ENCODE measurements around the gene APOE. TPM values are rescaled to one million over a fixed set of nuclear protein-coding genes. Genes with fewer than 3 reads are reported as not detected.

The APOE gene
- total RNA-seq, 1 experiment from 2014 or later, result 3.3 TPM

- ChIA-PET POLR2A (no interaction called here), CTCF (interaction anchor here (0.6 to 1.3 kb wide), 3 partner anchors 20 to 559 kb away, joined by 3 read pairs; no protein-coding TSS in a partner anchor)
- H3K27me3 Mint-ChIP-seq (ENCODE audit: insufficient read depth, unreplicated experiment), result peaks cover 15% of the 10 kb centered on the region
- no peak for TF ChIP-seq CTCF (IDR thresholded peaks at IDR 0.05; ENCODE audit: unreplicated experiment)
- H3K4me3 Mint-ChIP-seq (ENCODE audit: unreplicated experiment), result no peak overlapping the region
- no peaks in the 10 kb centered on the region for H3K4me1 Mint-ChIP-seq (ENCODE audit: insufficient read depth, unreplicated experiment)
- H3K36me3 Mint-ChIP-seq (ENCODE audit: insufficient read depth, unreplicated experiment), result peaks cover 5% of the 10 kb centered on the region
- BruUV-seq (replicated peaks), result no TSS peak
- no peak for DNase-seq (ENCODE audit: unreplicated experiment)
- intact Hi-C loops (cut with micrococcal nuclease), result no loop called here
- H3K9me3 Mint-ChIP-seq (ENCODE audit: unreplicated experiment), result no peaks in the 10 kb centered on the region
- H3K27ac Mint-ChIP-seq (ENCODE audit: low read depth, unreplicated experiment), result no peak overlapping the region
These were observed 25.9 kb downstream of the APOE start for GRCh38 chr19:44931541-44931940.

GRCh38 chr19:44939668-44940067 lies 34.1 kb downstream of the APOE start:
- CTCF ChIA-PET, result interaction anchor here (0.6 to 1.5 kb wide), 3 partner anchors 12 to 100 kb away, joined by 3 to 5 read pairs (median 3); no protein-coding TSS in a partner anchor
- no peak overlapping the region for H3K4me3 Mint-ChIP-seq (ENCODE audit: unreplicated experiment)
- no peaks in the 10 kb centered on the region for H3K36me3 Mint-ChIP-seq (ENCODE audit: insufficient read depth, unreplicated experiment)
- no peaks in the 10 kb centered on the region for H3K27me3 Mint-ChIP-seq (ENCODE audit: insufficient read depth, unreplicated experiment)
- DNase-seq (ENCODE audit: unreplicated experiment), result peak; percentile 76
- H3K4me1 Mint-ChIP-seq (ENCODE audit: insufficient read depth, unreplicated experiment), result peaks cover 11% of the 10 kb centered on the region
- no peak overlapping the region for H3K27ac Mint-ChIP-seq (ENCODE audit: low read depth, unreplicated experiment)
- POLR2A ChIA-PET, result no interaction called here
- intact Hi-C loops (cut with micrococcal nuclease), result no loop called here
- no peak for TF ChIP-seq CTCF (IDR thresholded peaks at IDR 0.05; ENCODE audit: unreplicated experiment)
- BruUV-seq (replicated peaks), result no TSS peak
- no peaks in the 10 kb centered on the region for H3K9me3 Mint-ChIP-seq (ENCODE audit: unreplicated experiment)

GRCh38 chr19:44942067-44942571 lies 36.5 kb downstream of the APOE start, which contains the start of gene APOC4:
Gene APOC4, plus strand, starts transcription at chr19:44942237. Its CDS starts 41 bp downstream, at chr19:44942278.
- BruUV-seq (replicated peaks), result no TSS peak
- Mint-ChIP-seq H3K4me1 (ENCODE audit: insufficient read depth, unreplicated experiment) (peaks cover 11% of the 10 kb centered on the region), H3K27ac (ENCODE audit: low read depth, unreplicated experiment) (no peak within 1 kb of the TSS), H3K4me3 (ENCODE audit: unreplicated experiment) (no peak within 1 kb of the TSS), H3K9me3 (ENCODE audit: unreplicated experiment) (no peaks in the 10 kb centered on the region), H3K27me3 (ENCODE audit: insufficient read depth, unreplicated experiment) (no peaks in the 10 kb centered on the region), H3K36me3 (ENCODE audit: insufficient read depth, unreplicated experiment) (no peaks in the 10 kb centered on the region)
- intact Hi-C loops (cut with micrococcal nuclease), result no loop called here
- CTCF ChIA-PET, result interaction anchor here (0.7 kb wide), 1 partner anchor 10 kb away, joined by 4 read pairs; no protein-coding TSS in a partner anchor
- no peak for DNase-seq (ENCODE audit: unreplicated experiment)
- TF ChIP-seq CTCF (IDR thresholded peaks at IDR 0.05; ENCODE audit: unreplicated experiment), result no peak
- POLR2A ChIA-PET, result no interaction called here

GRCh38 chr19:44943801-44944249 lies 38.2 kb downstream of the APOE start:
- DNase-seq (ENCODE audit: unreplicated experiment), result peak; percentile 51
- no peaks in the 10 kb centered on the region for H3K27me3 Mint-ChIP-seq (ENCODE audit: insufficient read depth, unreplicated experiment)
- CTCF ChIA-PET, result interaction anchor here (0.6 kb wide), 1 partner anchor 40 kb away, joined by 3 read pairs; no protein-coding TSS in a partner anchor
- H3K36me3 Mint-ChIP-seq (ENCODE audit: insufficient read depth, unreplicated experiment), result no peaks in the 10 kb centered on the region
- no peaks in the 10 kb centered on the region for H3K9me3 Mint-ChIP-seq (ENCODE audit: unreplicated experiment)
- TF ChIP-seq CTCF (IDR thresholded peaks at IDR 0.05; ENCODE audit: unreplicated experiment), result no peak
- no peak overlapping the region for H3K27ac Mint-ChIP-seq (ENCODE audit: low read depth, unreplicated experiment)
- H3K4me3 Mint-ChIP-seq (ENCODE audit: unreplicated experiment), result no peak overlapping the region
- POLR2A ChIA-PET, result no interaction called here
- BruUV-seq (replicated peaks), result no TSS peak
- intact Hi-C loops (cut with micrococcal nuclease), result no loop called here
- peaks cover 11% of the 10 kb centered on the region for H3K4me1 Mint-ChIP-seq (ENCODE audit: insufficient read depth, unreplicated experiment)

All from MCF 10A (cell line).